ENCODE results near the gene CPHXL. TPM values are rescaled to one million over a fixed set of nuclear protein-coding genes. Genes with fewer than 3 reads are reported as not detected.

The CPHXL gene
- total RNA-seq, result not detected
- not detected for polyA plus RNA-seq
- long read RNA-seq, donor 1, result 0 reads
- long read RNA-seq, donor 2, result 0 reads
- long read RNA-seq, donor 3, result 0 reads
- long read RNA-seq, donor 4, result 0 reads

GRCh38 chr16:75726390-75726789 is at the start of gene CPHXL:
Gene CPHXL, minus strand, starts transcription at chr16:75726490. Its CDS starts 48 bp downstream, at chr16:75726442.
- H3K9me3 ChIP-seq (ENCODE audit: control insufficient read depth, low read length), result no peaks in the 10 kb centered on the region
- ATAC-seq, result no peak
- H3K27me3 ChIP-seq (ENCODE audit: control insufficient read depth, insufficient read depth), result no peaks in the 10 kb centered on the region
- intact Hi-C loops (cut with DNase I), result no loop called here
- 90% methylated on average over 5 of the region's 5 CpGs for WGBS
- H3K4me3 ChIP-seq (ENCODE audit: low read length), result no peak within 1 kb of the TSS
- no peaks in the 10 kb centered on the region for H3K4me1 ChIP-seq (ENCODE audit: control insufficient read depth, insufficient read depth, low read length)
- no peak for DNase-seq
- no peak within 1 kb of the TSS for H3K27ac ChIP-seq (ENCODE audit: low read length)

- no peaks in the 10 kb centered on the region for H3K4me1 ChIP-seq (ENCODE audit: control insufficient read depth, insufficient read depth, low read length)
- ATAC-seq, result no peak
- no peak overlapping the region for H3K4me3 ChIP-seq (ENCODE audit: low read length)
- no peaks in the 10 kb centered on the region for H3K27me3 ChIP-seq (ENCODE audit: control insufficient read depth, insufficient read depth)
- intact Hi-C loops (cut with DNase I), result no loop called here
- 66% methylated on average over 1 of the region's 1 CpG for WGBS
- no peak overlapping the region for H3K27ac ChIP-seq (ENCODE audit: low read length)
- no peak for DNase-seq
- no peaks in the 10 kb centered on the region for H3K9me3 ChIP-seq (ENCODE audit: control insufficient read depth, low read length)
Measured at GRCh38 chr16:75774197-75774596, 47.9 kb upstream of the CPHXL start.

GRCh38 chr16:75770051-75770450 is 43.8 kb upstream of the CPHXL start:
- Histone ChIP-seq H3K4me3 (ENCODE audit: low read length) (no peak overlapping the region), H3K27ac (ENCODE audit: low read length) (no peak overlapping the region), H3K4me1 (ENCODE audit: control insufficient read depth, insufficient read depth, low read length) (no peaks in the 10 kb centered on the region), H3K27me3 (ENCODE audit: control insufficient read depth, insufficient read depth) (no peaks in the 10 kb centered on the region), H3K9me3 (ENCODE audit: control insufficient read depth, low read length) (no peaks in the 10 kb centered on the region)
- intact Hi-C loops (cut with DNase I), result no loop called here
- no peak for DNase-seq
- ATAC-seq, result no peak

- intact Hi-C loops (cut with DNase I), result loop anchor here (5.0 to 10.0 kb wide), 4 partner anchors 109 to 289 kb away; partner anchors contain the start of gene ADAT1 (in 1 of the 4)
- Histone ChIP-seq H3K27me3 (ENCODE audit: control insufficient read depth, insufficient read depth) (no peaks in the 10 kb centered on the region), H3K9me3 (ENCODE audit: control insufficient read depth, low read length) (no peaks in the 10 kb centered on the region), H3K4me1 (ENCODE audit: control insufficient read depth, insufficient read depth, low read length) (no peaks in the 10 kb centered on the region), H3K4me3 (ENCODE audit: low read length) (no peak overlapping the region), H3K27ac (ENCODE audit: low read length) (no peak overlapping the region)
- WGBS, result 21% methylated on average over 7 of the region's 7 CpGs
- ATAC-seq (peak; percentile 91 to 92), DNase-seq (peak in 2 of 3 donors; percentile 18 to 55)
Measured at GRCh38 chr16:75764154-75764768, 38.0 kb upstream of the CPHXL start.

GRCh38 chr16:75763204-75763603 is 36.9 kb upstream of the CPHXL start:
- Histone ChIP-seq H3K27me3 (ENCODE audit: control insufficient read depth, insufficient read depth) (no peaks in the 10 kb centered on the region), H3K9me3 (ENCODE audit: control insufficient read depth, low read length) (no peaks in the 10 kb centered on the region), H3K27ac (ENCODE audit: low read length) (no peak overlapping the region), H3K4me1 (ENCODE audit: control insufficient read depth, insufficient read depth, low read length) (no peaks in the 10 kb centered on the region), H3K4me3 (ENCODE audit: low read length) (no peak overlapping the region)
- 70% methylated on average over 3 of the region's 3 CpGs for WGBS
- ATAC-seq (no peak), DNase-seq (no peak)
- intact Hi-C loops (cut with DNase I), result loop anchor here (5.0 to 10.0 kb wide), 4 partner anchors 108 to 288 kb away; partner anchors contain the start of gene ADAT1 (in 1 of the 4)

GRCh38 chr16:75762746-75763145 is 36.5 kb upstream of the CPHXL start:
- no peak overlapping the region for H3K27ac ChIP-seq (ENCODE audit: low read length)
- H3K9me3 ChIP-seq (ENCODE audit: control insufficient read depth, low read length), result no peaks in the 10 kb centered on the region
- 73% methylated on average over 2 of the region's 2 CpGs for whole genome bisulfite sequencing
- ATAC-seq (no peak), DNase-seq (no peak)
- H3K4me1 ChIP-seq (ENCODE audit: control insufficient read depth, insufficient read depth, low read length), result no peaks in the 10 kb centered on the region
- no peaks in the 10 kb centered on the region for H3K27me3 ChIP-seq (ENCODE audit: control insufficient read depth, insufficient read depth)
- no peak overlapping the region for H3K4me3 ChIP-seq (ENCODE audit: low read length)
- intact Hi-C loops (cut with DNase I), result loop anchor here (5.0 to 10.0 kb wide), 4 partner anchors 108 to 288 kb away; partner anchors contain the start of gene ADAT1 (in 1 of the 4)

GRCh38 chr16:75761108-75761507 is 34.8 kb upstream of the CPHXL start:
- H3K27ac ChIP-seq (ENCODE audit: low read length), result no peak overlapping the region
- no peaks in the 10 kb centered on the region for H3K4me1 ChIP-seq (ENCODE audit: control insufficient read depth, insufficient read depth, low read length)
- H3K27me3 ChIP-seq (ENCODE audit: control insufficient read depth, insufficient read depth), result no peaks in the 10 kb centered on the region
- H3K9me3 ChIP-seq (ENCODE audit: control insufficient read depth, low read length), result no peaks in the 10 kb centered on the region
- H3K4me3 ChIP-seq (ENCODE audit: low read length), result no peak overlapping the region
- 65% methylated on average over 7 of the region's 7 CpGs for WGBS
- intact Hi-C loops (cut with DNase I), result loop anchor here (5.0 to 10.0 kb wide), 4 partner anchors 106 to 286 kb away; partner anchors contain the start of gene ADAT1 (in 1 of the 4)
- DNase-seq (no peak), ATAC-seq (no peak)

GRCh38 chr16:75760018-75760519 is 33.8 kb upstream of the CPHXL start:
- no peaks in the 10 kb centered on the region for H3K27me3 ChIP-seq (ENCODE audit: control insufficient read depth, insufficient read depth)
- ATAC-seq (no peak), DNase-seq (no peak)
- H3K4me1 ChIP-seq (ENCODE audit: control insufficient read depth, insufficient read depth, low read length), result no peaks in the 10 kb centered on the region
- H3K27ac ChIP-seq (ENCODE audit: low read length), result no peak overlapping the region
- H3K9me3 ChIP-seq (ENCODE audit: control insufficient read depth, low read length), result no peaks in the 10 kb centered on the region
- WGBS, result 30% methylated on average over 2 of the region's 2 CpGs
- intact Hi-C loops (cut with DNase I), result loop anchor here (5.0 to 10.0 kb wide), 4 partner anchors 105 to 285 kb away; partner anchors contain the start of gene ADAT1 (in 1 of the 4)
- H3K4me3 ChIP-seq (ENCODE audit: low read length), result no peak overlapping the region

GRCh38 chr16:75758215-75758614 is 31.9 kb upstream of the CPHXL start:
- H3K4me3 ChIP-seq (ENCODE audit: low read length), result no peak overlapping the region
- intact Hi-C loops (cut with DNase I), result no loop called here
- H3K27ac ChIP-seq (ENCODE audit: low read length), result no peak overlapping the region
- H3K27me3 ChIP-seq (ENCODE audit: control insufficient read depth, insufficient read depth), result no peaks in the 10 kb centered on the region
- DNase-seq, result no peak
- H3K4me1 ChIP-seq (ENCODE audit: control insufficient read depth, insufficient read depth, low read length), result no peaks in the 10 kb centered on the region
- no peaks in the 10 kb centered on the region for H3K9me3 ChIP-seq (ENCODE audit: control insufficient read depth, low read length)
- ATAC-seq, result no peak
- 33% methylated on average over 1 of the region's 1 CpG for WGBS

- no peaks in the 10 kb centered on the region for H3K9me3 ChIP-seq (ENCODE audit: control insufficient read depth, low read length)
- WGBS, result 83% methylated on average over 5 of the region's 5 CpGs
- no peak for ATAC-seq
- H3K4me1 ChIP-seq (ENCODE audit: control insufficient read depth, insufficient read depth, low read length), result no peaks in the 10 kb centered on the region
- no peak for DNase-seq
- no peak overlapping the region for H3K4me3 ChIP-seq (ENCODE audit: low read length)
- H3K27me3 ChIP-seq (ENCODE audit: control insufficient read depth, insufficient read depth), result no peaks in the 10 kb centered on the region
- H3K27ac ChIP-seq (ENCODE audit: low read length), result no peak overlapping the region
- intact Hi-C loops (cut with DNase I), result no loop called here
Measured at GRCh38 chr16:75754141-75754540, 27.9 kb upstream of the CPHXL start.

- Histone ChIP-seq H3K9me3 (ENCODE audit: control insufficient read depth, low read length) (no peaks in the 10 kb centered on the region), H3K27ac (ENCODE audit: low read length) (no peak overlapping the region), H3K4me3 (ENCODE audit: low read length) (no peak overlapping the region), H3K27me3 (ENCODE audit: control insufficient read depth, insufficient read depth) (no peaks in the 10 kb centered on the region), H3K4me1 (ENCODE audit: control insufficient read depth, insufficient read depth, low read length) (no peaks in the 10 kb centered on the region)
- intact Hi-C loops (cut with DNase I), result no loop called here
- DNase-seq, result no peak
- no peak for ATAC-seq
- 63% methylated on average over 3 of the region's 3 CpGs for WGBS
Measured at GRCh38 chr16:75750528-75750927, 24.2 kb upstream of the CPHXL start.
